K562 (cell line): Measurements from ENCODE around the gene MPC2. TPM values are rescaled to one million over a fixed set of nuclear protein-coding genes. Genes with fewer than 3 reads are reported as not detected.
"Not testable (repeated sequence)": the region's sequence is repeated elsewhere in the genome, so short reads cannot be mapped to it uniquely, and the experiment has no call there.

Experiments
- ATAC-seq: fragments of 200-7000 bp; cut with Tn5 transposase; 3 replicates; pipeline ENCODE4 v1.9.1; 2020; ENCODE audit warnings: moderate library complexity
- BruUV-seq: library from RNA; stranded (reverse); fragments of 400-500 nt; replicated peaks from 2 replicates; lab custom pipeline; 2021; lab: Mats Ljungman, UMichigan
- CTCF ChIA-PET: fragments of 300-600 bp; formaldehyde crosslinking; extraction: SDS; loops from one replicate; lab custom pipeline; 2021; ENCODE audit warnings: low intra/inter-chr PET ratio; lab: Yijun Ruan, JAX
- POLR2A ChIA-PET: fragments of 300-600, 350-650 bp; sonication (Branson Sonifier 250); formaldehyde crosslinking; extraction: SDS; loops from one replicate; lab custom pipeline; 2021; ENCODE audit warnings: antibody characterized with exemption, inconsistent platforms; lab: Yijun Ruan, JAX
- DNase-seq, 4 experiments: peaks; one replicate each; pipeline versions ENCODE4 v3.0.0 to v3.0.0-alpha.2; 2011 to 2018; ENCODE audit warnings: low spot score in 3 of 4, mixed read lengths in 3 of 4; ENCODE audit errors: extremely low read depth in 1 of 4
- FAIRE-seq: peaks from 2 replicates; lab custom pipeline; 2011; peaks lifted over from hg19 to GRCh38; lab: Jason Lieb, UNC
- H2AFZ ChIP-seq: 2 replicates; pipeline ENCODE4 v1.6.0; 2011; ENCODE audit warnings: low read depth, low read length, control low read depth, inconsistent platforms
- H3K27ac ChIP-seq: fragments of 200-600 bp; 3 replicates; pipeline ENCODE4 v1.8.0; 2011; ENCODE audit warnings: low read depth, mild to moderate bottlenecking, control low read depth, inconsistent platforms, low read length, moderate library complexity, mixed read lengths; ENCODE audit errors: extremely low read depth
- H3K27me3 ChIP-seq, 2 experiments: fragments of 300-600 bp in 1 of 2; 2 replicates in 1 of 2; 3 replicates in 1 of 2; pipeline versions ENCODE4 v1.6.0 to v1.8.0; 2011; ENCODE audit warnings: inconsistent platforms in 2 of 2, low read length in 2 of 2, mild to moderate bottlenecking in 1 of 2, mixed read lengths in 1 of 2, moderate library complexity in 1 of 2; ENCODE audit not compliant: control insufficient read depth in 2 of 2, insufficient read depth in 2 of 2
- H3K36me3 ChIP-seq: fragments of 300-600 bp; 3 replicates; pipeline ENCODE4 v1.8.0; 2011; ENCODE audit warnings: mild to moderate bottlenecking, low read length, inconsistent platforms; ENCODE audit not compliant: control insufficient read depth, insufficient read depth
- H3K4me1 ChIP-seq, 2 experiments: fragments of 200-600 bp in 1 of 2; replicated peaks in 1 of 2; 2 replicates in 1 of 2; 3 replicates in 1 of 2; pipeline versions ENCODE4 v1.5.1 to v1.8.0; 2011; ENCODE audit warnings: inconsistent platforms in 2 of 2, low read length in 2 of 2, mild to moderate bottlenecking in 1 of 2, mixed read lengths in 1 of 2, moderate library complexity in 1 of 2; ENCODE audit not compliant: control insufficient read depth in 2 of 2, insufficient read depth in 2 of 2
- H3K4me2 ChIP-seq: 2 replicates; pipeline ENCODE4 v1.6.1; 2011; ENCODE audit warnings: low read length, control low read depth, inconsistent platforms, mixed read lengths; ENCODE audit not compliant: insufficient read depth
- H3K4me3 ChIP-seq: fragments of 200-600 bp; sonication (generic), shearing (Covaris generic); 2 replicates; pipeline ENCODE4 v1.5.1; 2016; ENCODE audit warnings: control low read depth, inconsistent platforms
- H3K79me2 ChIP-seq: fragments of 200-600 bp; 3 replicates; pipeline ENCODE4 v1.8.0; 2011; ENCODE audit warnings: low read length, inconsistent platforms; ENCODE audit not compliant: control insufficient read depth, insufficient read depth
- H3K9ac ChIP-seq, 2 experiments: 2 replicates each; pipeline versions ENCODE4 v1.6.0 to v1.6.1; 2011; ENCODE audit warnings: low read depth in 2 of 2, low read length in 2 of 2, control low read depth in 1 of 2, inconsistent platforms in 1 of 2, mild to moderate bottlenecking in 1 of 2, mixed read lengths in 1 of 2; ENCODE audit not compliant: insufficient read depth in 1 of 2
- H3K9me1 ChIP-seq: one replicate; pipeline ENCODE4 v1.6.0; 2011; ENCODE audit warnings: inconsistent platforms, mild to moderate bottlenecking, low read length, moderate library complexity; ENCODE audit not compliant: control insufficient read depth, insufficient read depth
- H3K9me3 ChIP-seq: replicated peaks from 2 replicates; pipeline ENCODE4 v1.5.1; 2011; ENCODE audit warnings: low read depth, low read length, inconsistent platforms; ENCODE audit not compliant: control insufficient read depth, insufficient read depth
- H4K20me1 ChIP-seq: replicated peaks from 2 replicates; pipeline ENCODE4 v1.6.1; 2011; ENCODE audit warnings: low read length, inconsistent platforms, mixed read lengths; ENCODE audit not compliant: control insufficient read depth, insufficient read depth
- ATF1 ChIP-seq, 2 experiments: fragments of 450-650 bp in 1 of 2; IDR thresholded peaks; 2 replicates each; pipeline ENCODE4 v1.6.1; 2016; ENCODE audit warnings: missing compliant biosample characterization in 1 of 2, missing genetic modification characterization in 1 of 2
- ATF3 ChIP-seq, 2 experiments: fragments of 450-650 bp in 1 of 2; sonication (generic) in 1 of 2; formaldehyde crosslinking in 1 of 2; IDR thresholded peaks in 1 of 2; conservative IDR thresholded peaks in 1 of 2; 2 replicates each; pipeline versions ENCODE4 v1.6.1 to v1.8.1; 2016 to 2023; ENCODE audit warnings: mild to moderate bottlenecking in 2 of 2, moderate library complexity in 2 of 2, inconsistent platforms in 1 of 2, missing genetic modification reagents in 1 of 2
- CBFA2T2 ChIP-seq: fragments of 450-650 bp; conservative IDR thresholded peaks from 2 replicates; pipeline ENCODE4 v1.6.1; 2017; ENCODE audit warnings: mild to moderate bottlenecking
- CREB3L1 ChIP-seq: fragments of 450-650 bp; IDR thresholded peaks from 2 replicates; pipeline ENCODE4 v1.6.1; 2014; ENCODE audit warnings: low read depth, mild to moderate bottlenecking, moderate library complexity, borderline replicate concordance
- DACH1 ChIP-seq: fragments of 450-650 bp; IDR thresholded peaks from 2 replicates; pipeline ENCODE4 v1.6.1; 2018; ENCODE audit not compliant: partially characterized antibody
- FOXK2 ChIP-seq, 2 experiments: fragments of 450-650 bp; IDR thresholded peaks in 1 of 2; conservative IDR thresholded peaks in 1 of 2; 2 replicates each; pipeline ENCODE4 v1.6.1; 2016; ENCODE audit warnings: low read depth in 2 of 2, mild to moderate bottlenecking in 1 of 2
- FOXM1 ChIP-seq, 2 experiments: fragments of 450-650 bp in 1 of 2; sonication (generic) in 1 of 2; formaldehyde crosslinking in 1 of 2; IDR thresholded peaks; 2 replicates each; pipeline versions ENCODE4 v1.6.1 to v1.9.0; 2017 to 2022; ENCODE audit warnings: low read depth in 2 of 2, mild to moderate bottlenecking in 2 of 2, missing genetic modification reagents in 1 of 2, moderate library complexity in 1 of 2
- ID3 ChIP-seq, 2 experiments: fragments of 250-450 bp in 1 of 2; fragments of 450-650 bp in 1 of 2; sonication (Bioruptor Pico) in 1 of 2; IDR thresholded peaks; 2 replicates each; pipeline versions ENCODE4 v1.6.1 to v1.8.0; 2016 to 2021; ENCODE audit warnings: mild to moderate bottlenecking in 2 of 2, moderate library complexity in 2 of 2, missing compliant biosample characterization in 1 of 2, missing genetic modification characterization in 1 of 2
- KDM5B ChIP-seq: fragments of 200-600 bp; sonication (generic); IDR thresholded peaks from 2 replicates; pipeline ENCODE4 v1.6.1; 2012; ENCODE audit warnings: low read depth, mild to moderate bottlenecking, moderate library complexity, low read length, control low read depth, inconsistent platforms; ENCODE audit not compliant: insufficient replicate concordance
- MTA1 ChIP-seq: fragments of 450-650 bp; IDR thresholded peaks from 2 replicates; pipeline ENCODE4 v1.6.1; 2017; ENCODE audit warnings: borderline replicate concordance
- NR2C2 ChIP-seq, 2 experiments: fragments of 200-800 bp in 1 of 2; sonication (Bioruptor generic) in 1 of 2; sonication (generic) in 1 of 2; formaldehyde crosslinking in 1 of 2; IDR thresholded peaks; 2 replicates each; pipeline versions ENCODE4 v1.6.1 to v1.8.0; 2016 to 2022; ENCODE audit warnings: mild to moderate bottlenecking in 1 of 2, missing compliant biosample characterization in 1 of 2, missing genetic modification characterization in 1 of 2, missing genetic modification reagents in 1 of 2
- POLR2A ChIP-seq: fragments of 450-650 bp; conservative IDR thresholded peaks from 2 replicates; pipeline ENCODE4 v1.6.1; 2016
- RNF2 ChIP-seq: sonication (generic); IDR thresholded peaks from 2 replicates; pipeline ENCODE4 v1.6.1; 2016
- ZBTB34 ChIP-seq: fragments of 250-450 bp; sonication (Bioruptor Pico); IDR thresholded peaks from 2 replicates; pipeline ENCODE4 v1.8.0; 2021; ENCODE audit warnings: mild to moderate bottlenecking, moderate library complexity
- WGBS: fragments of 100-300 bp; shearing (Covaris generic); methylation state at CpG from one replicate; pipeline ENCODE4 v1.1.6; 2016; ENCODE audit warnings: low coverage, mixed read lengths; ENCODE audit not compliant: insufficient coverage; ENCODE audit errors: missing lambda C conversion rate; 5-methylcytosine and 5-hydroxymethylcytosine counted together
- in situ Hi-C: fragments of 300-500 bp; cut with MboI; formaldehyde crosslinking; loops from 4 replicates; pipeline ENCODE4 v1.15.0; 2018; ENCODE audit warnings: inconsistent platforms, mixed read lengths
- intact Hi-C: fragments of 100-400 bp; cut with micrococcal nuclease; formaldehyde crosslinking; loops from 2 replicates; pipeline ENCODE4 v1.14.2; 2022
- polyA plus RNA-seq, 8 experiments: library from polyadenylated mRNA; depleted of rRNA in 4 of 8; stranded (reverse) in 5 of 8; unstranded in 3 of 8; fragments of >200 nt; fragmentation: Nextera tagmentation in 2 of 8; fragmentation: Illumina TruSeq in 1 of 8; extraction: Ambion mirVana in 2 of 8; extraction: Trizol in 1 of 8; gene quantifications; 2 replicates each; pipeline versions ENCODE4 v1.2.1 to v1.2.3, GENCODE V29; 2011 to 2014; ENCODE audit warnings: inconsistent platforms in 1 of 8, missing spikeins in 1 of 8
- total RNA-seq, 7 experiments: library from RNA; depleted of rRNA in 6 of 7; stranded (reverse); fragments of >200 nt in 6 of 7; fragmentation: Illumina TruSeq in 2 of 7; extraction: Trizol in 2 of 7; gene quantifications; 2 replicates each; pipeline versions ENCODE4 v1.2.1 to v1.2.3, GENCODE V29; 2011 to 2021; ENCODE audit warnings: low replicate concordance in 1 of 7

The MPC2 gene
- total and polyA plus RNA-seq, 9 of the 15 experiments (the other 6 are each of a cell fraction or from before 2014, with no cell fraction given), result 70.7 to 179 (median 144) TPM

- not testable (repeated sequence) for H4K20me1 ChIP-seq; TF ChIP-seq NR2C2 (CRISPR knock-in tag; IDR thresholded peaks at IDR 0.05); FOXM1 (CRISPR knock-in tag; IDR thresholded peaks at IDR 0.05; ENCODE audit: low read depth); ID3 (CRISPR knock-in tag; IDR thresholded peaks at IDR 0.05); ATF1 (CRISPR knock-in tag; IDR thresholded peaks at IDR 0.05)
- WGBS, result 0% methylated on average over 8 of the region's 8 CpGs
- TF ChIP-seq RNF2, result peak; percentile 39; the same call in 1 of the 2 replicates
- 0 out of 4 replicates have a peak, but pooled peaks of 1 of the 2 experiments have one; percentile 19 for TF ChIP-seq FOXK2 (conservative IDR thresholded peaks at IDR 0.05 in 1 of 2, IDR thresholded peaks at IDR 0.05 in 1 of 2; ENCODE audit: low read depth in 2 of 2)
- TF ChIP-seq KDM5B, result peak; percentile 16
- peak; percentile 68 for TF ChIP-seq MTA1
- peak; percentile 90 for TF ChIP-seq CBFA2T2
- TF ChIP-seq NR2C2 (tag; IDR thresholded peaks at IDR 0.05), result peak; percentile 9
- peak; percentile 52 for TF ChIP-seq ATF3 (IDR thresholded peaks at IDR 0.05)
- peak; percentile 42; the same call in 1 of the 2 replicates for TF ChIP-seq ATF3 (CRISPR knock-in tag; conservative IDR thresholded peaks at IDR 0.05)
- peak; percentile 44; the same call in 1 of the 2 replicates for TF ChIP-seq FOXM1 (IDR thresholded peaks at IDR 0.05; ENCODE audit: low read depth)
- peak; percentile 75 for TF ChIP-seq DACH1
- TF ChIP-seq ID3 (tag; IDR thresholded peaks at IDR 0.05), result peak; percentile 78; the same call in 1 of the 2 replicates
- peak; percentile 16; the same call in 1 of the 2 replicates for TF ChIP-seq CREB3L1
- 0 out of 2 replicates have a peak, but pooled peaks have one; percentile 15 for TF ChIP-seq ZBTB34 (CRISPR knock-in tag)
- peak; percentile 59; the same call in 1 of the 2 replicates for TF ChIP-seq POLR2A
- peak; percentile 50 for TF ChIP-seq ATF1 (tag; IDR thresholded peaks at IDR 0.05)
These were observed 70.0 kb downstream of the MPC2 start for GRCh38 chr1:167866739-167867414.

More at GRCh38 chr1:167866739-167867414, 70.0 kb downstream of the MPC2 start:
- peaks cover 30 to 42% of the 10 kb centered on the region in 2 experiments for H3K4me1 ChIP-seq
- FAIRE-seq, H3K27me3 ChIP-seq, H3K36me3 ChIP-seq, H3K9me3 ChIP-seq, in situ Hi-C loops, H3K9me1 ChIP-seq, BruUV-seq, CTCF ChIA-PET: not testable (repeated sequence)
- peak in 1 of 4 experiments; percentile 89 for DNase-seq
- POLR2A ChIA-PET, result interaction anchor here (0.6 to 2.0 kb wide), 14 partner anchors 10 to 195 kb away, joined by 3 to 8 read pairs (median 4); no protein-coding TSS in a partner anchor
- H3K4me2 ChIP-seq, result peak overlapping the region; percentile 79
- ATAC-seq, result peak; percentile 25
- peak overlapping the region; percentile 85 for H3K27ac ChIP-seq
- peak overlapping the region; percentile 25 for H3K4me3 ChIP-seq
- intact Hi-C loops, result loop anchor here (2.0 to 10.0 kb wide), 7 partner anchors 60 to 315 kb away; partner anchors contain the start of genes CREG1, DCAF6, MPC2 and RCSD1
- H2AFZ ChIP-seq, result peak overlapping the region; percentile 85
- peak overlapping the region; percentile 47 to 75; a peak in 3 of 4 replicates for H3K9ac ChIP-seq
- peaks cover 76% of the 10 kb centered on the region for H3K79me2 ChIP-seq
